ENCODE data around the gene ZBTB34. TPM values are rescaled to one million over a fixed set of nuclear protein-coding genes. Genes with fewer than 3 reads are reported as not detected.

ZBTB34 gene
- total and polyA plus RNA-seq, 9 of the 15 experiments (the other 6 are each of a cell fraction or from before 2014, with no cell fraction given) = 2.7 to 15.6 (median 9.8) TPM

DNA sequence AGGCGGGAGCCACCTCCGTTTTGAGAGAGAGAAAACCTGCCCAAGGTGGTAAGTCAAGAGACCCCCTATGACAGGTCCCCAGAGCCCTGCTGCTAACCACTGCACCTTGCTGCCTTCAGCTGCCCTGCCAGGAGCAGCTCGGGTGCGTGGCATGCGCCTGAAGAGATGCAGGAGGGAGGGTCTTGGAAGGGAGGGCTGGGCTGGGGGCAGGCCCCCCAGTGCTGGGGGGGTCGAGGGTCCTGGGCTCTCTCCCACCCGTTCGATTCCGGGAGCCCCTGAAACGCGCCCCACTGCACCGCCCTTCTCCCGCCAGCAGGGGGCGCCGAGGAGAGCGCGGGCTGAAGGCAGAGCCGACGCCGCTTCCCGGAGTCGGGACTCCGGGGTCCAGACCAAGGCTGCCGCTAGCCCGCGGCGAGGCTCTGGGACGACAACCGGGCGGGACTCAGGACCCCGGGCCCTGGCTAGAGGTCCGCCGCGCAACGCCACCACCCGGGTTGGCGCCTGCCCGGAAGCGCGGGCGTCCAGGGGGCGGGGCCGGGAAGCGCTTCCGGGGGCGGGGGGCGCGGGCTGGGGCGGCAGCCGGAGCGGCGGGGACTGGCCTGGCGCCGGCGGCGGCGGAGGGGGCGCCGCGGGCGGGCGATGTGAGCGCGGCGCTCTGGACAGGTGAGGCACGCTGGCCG, at the start of gene ZBTB34 (continued):
- peak; percentile 47 for TF ChIP-seq CCNT2 (IDR thresholded peaks at IDR 0.05; ENCODE audit: borderline replicate concordance, extremely low read depth, insufficient read length, low read depth, low read length)

GRCh38 chr9:126813072-126813471, 47.4 kb upstream of the ZBTB34 start:
- Histone ChIP-seq H3K79me2 (ENCODE audit: control insufficient read depth, insufficient read depth, low read length) (peaks cover 70% of the 10 kb centered on the region), H2AFZ (ENCODE audit: low read depth, low read length) (no peak overlapping the region), H3K4me1 (replicated peaks in 1 of 2; ENCODE audit: control insufficient read depth in 2 of 2, insufficient read depth in 2 of 2, low read length in 2 of 2) (no peaks in the 10 kb centered on the region), H3K4me2 (ENCODE audit: insufficient read depth, low read length) (no peak overlapping the region), H3K36me3 (ENCODE audit: control insufficient read depth, insufficient read depth, low read length) (peaks cover 63% of the 10 kb centered on the region), H3K4me3 (no peak overlapping the region), H3K9ac (ENCODE audit: insufficient read depth in 1 of 2, low read depth in 2 of 2, low read length in 2 of 2) (no peak overlapping the region), H3K27me3 (ENCODE audit: control insufficient read depth in 2 of 2, insufficient read depth in 2 of 2, low read length in 2 of 2) (no peaks in the 10 kb centered on the region), H3K9me1 (ENCODE audit: control insufficient read depth, insufficient read depth, low read length) (no peaks in the 10 kb centered on the region), H3K27ac (ENCODE audit: extremely low read depth, low read depth, low read length) (no peak overlapping the region), H3K9me3 (replicated peaks; ENCODE audit: control insufficient read depth, insufficient read depth, low read depth, low read length) (peaks cover 3% of the 10 kb centered on the region), H4K20me1 (replicated peaks; ENCODE audit: control insufficient read depth, insufficient read depth, low read length) (no peaks in the 10 kb centered on the region)
- no TSS peak for BruUV-seq (replicated peaks)
- intact Hi-C loops (cut with micrococcal nuclease) = no loop called here
- TF ChIP-seq, protein P1, sequence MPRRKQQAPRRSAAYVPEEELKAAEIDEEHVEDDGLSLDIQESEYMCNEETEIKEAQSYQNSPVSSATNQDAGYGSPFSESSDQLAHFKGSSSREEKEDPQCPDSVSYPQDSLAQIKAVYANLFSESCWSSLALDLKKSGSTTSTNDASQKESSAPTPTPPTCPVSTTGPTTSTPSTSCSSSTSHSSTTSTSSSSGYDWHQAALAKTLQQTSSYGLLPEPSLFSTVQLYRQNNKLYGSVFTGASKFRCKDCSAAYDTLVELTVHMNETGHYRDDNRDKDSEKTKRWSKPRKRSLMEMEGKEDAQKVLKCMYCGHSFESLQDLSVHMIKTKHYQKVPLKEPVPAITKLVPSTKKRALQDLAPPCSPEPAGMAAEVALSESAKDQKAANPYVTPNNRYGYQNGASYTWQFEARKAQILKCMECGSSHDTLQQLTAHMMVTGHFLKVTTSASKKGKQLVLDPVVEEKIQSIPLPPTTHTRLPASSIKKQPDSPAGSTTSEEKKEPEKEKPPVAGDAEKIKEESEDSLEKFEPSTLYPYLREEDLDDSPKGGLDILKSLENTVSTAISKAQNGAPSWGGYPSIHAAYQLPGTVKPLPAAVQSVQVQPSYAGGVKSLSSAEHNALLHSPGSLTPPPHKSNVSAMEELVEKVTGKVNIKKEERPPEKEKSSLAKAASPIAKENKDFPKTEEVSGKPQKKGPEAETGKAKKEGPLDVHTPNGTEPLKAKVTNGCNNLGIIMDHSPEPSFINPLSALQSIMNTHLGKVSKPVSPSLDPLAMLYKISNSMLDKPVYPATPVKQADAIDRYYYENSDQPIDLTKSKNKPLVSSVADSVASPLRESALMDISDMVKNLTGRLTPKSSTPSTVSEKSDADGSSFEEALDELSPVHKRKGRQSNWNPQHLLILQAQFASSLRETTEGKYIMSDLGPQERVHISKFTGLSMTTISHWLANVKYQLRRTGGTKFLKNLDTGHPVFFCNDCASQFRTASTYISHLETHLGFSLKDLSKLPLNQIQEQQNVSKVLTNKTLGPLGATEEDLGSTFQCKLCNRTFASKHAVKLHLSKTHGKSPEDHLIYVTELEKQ (CRISPR knock-in tag; IDR thresholded peaks at IDR 0.05) = no peak
- no peak for TF ChIP-seq OTX1 (CRISPR knock-in tag; IDR thresholded peaks at IDR 0.05)
- POLR2A ChIA-PET = no interaction called here
- ATAC-seq = no peak
- WGBS (ENCODE audit: insufficient coverage, low coverage, missing lambda C conversion rate) = 96% methylated on average over 11 of the region's 11 CpGs
- CTCF ChIA-PET (ENCODE audit: low intra/inter-chr PET ratio) = no interaction called here
- no peak for FAIRE-seq
- in situ Hi-C loops (cut with MboI) = no loop called here
- DNase-seq (ENCODE audit: extremely low read depth in 1 of 4, low spot score in 3 of 4) = no peak

Data from K562 (cell line).